ENCODE results near the gene SPTBN1. TPM values are rescaled to one million over a fixed set of nuclear protein-coding genes. Genes with fewer than 3 reads are reported as not detected.

The SPTBN1 gene
- total and polyA plus RNA-seq, 2 of the 13 experiments (the other 11 are each of a cell fraction or from before 2014, with no cell fraction given), result 123 to 299 TPM

DNA sequence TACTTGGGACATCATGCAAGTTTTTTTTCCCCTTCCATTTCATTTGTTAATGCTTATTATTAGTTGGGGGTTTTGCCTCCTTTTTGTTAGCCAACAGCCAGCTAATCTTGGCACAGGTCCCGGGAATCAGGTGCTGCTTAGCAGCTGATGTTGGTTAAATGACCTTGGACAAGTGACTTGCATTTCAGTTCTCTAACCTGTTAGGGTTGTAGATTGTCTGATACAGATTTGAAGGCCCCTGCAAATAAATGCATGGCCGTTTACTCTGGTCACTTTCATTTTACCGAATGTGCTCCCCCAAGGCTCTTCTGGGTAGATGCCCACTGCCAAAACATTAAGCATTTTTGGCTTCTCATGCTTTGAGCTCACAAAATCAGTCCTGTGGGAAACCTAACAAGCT lies 120.9 kb downstream of the SPTBN1 start (continued):
- TF ChIP-seq, protein P1, sequence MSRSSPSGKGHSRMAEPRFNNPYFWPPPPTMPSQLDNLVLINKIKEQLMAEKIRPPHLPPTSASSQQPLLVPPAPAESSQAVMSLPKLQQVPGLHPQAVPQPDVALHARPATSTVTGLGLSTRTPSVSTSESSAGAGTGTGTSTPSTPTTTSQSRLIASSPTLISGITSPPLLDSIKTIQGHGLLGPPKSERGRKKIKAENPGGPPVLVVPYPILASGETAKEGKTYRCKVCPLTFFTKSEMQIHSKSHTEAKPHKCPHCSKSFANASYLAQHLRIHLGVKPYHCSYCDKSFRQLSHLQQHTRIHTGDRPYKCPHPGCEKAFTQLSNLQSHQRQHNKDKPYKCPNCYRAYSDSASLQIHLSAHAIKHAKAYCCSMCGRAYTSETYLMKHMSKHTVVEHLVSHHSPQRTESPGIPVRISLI (CRISPR knock-in tag; IDR thresholded peaks at IDR 0.05; ENCODE audit: borderline replicate concordance), result peak; percentile 49; the same call in 1 of the 2 replicates
- TF ChIP-seq MYC (CRISPR knock-in tag; IDR thresholded peaks at IDR 0.05; ENCODE audit: borderline replicate concordance), result no peak
- no peak for TF ChIP-seq ZNF282 (IDR thresholded peaks at IDR 0.05; ENCODE audit: partially characterized antibody)
- TF ChIP-seq, protein P2, sequence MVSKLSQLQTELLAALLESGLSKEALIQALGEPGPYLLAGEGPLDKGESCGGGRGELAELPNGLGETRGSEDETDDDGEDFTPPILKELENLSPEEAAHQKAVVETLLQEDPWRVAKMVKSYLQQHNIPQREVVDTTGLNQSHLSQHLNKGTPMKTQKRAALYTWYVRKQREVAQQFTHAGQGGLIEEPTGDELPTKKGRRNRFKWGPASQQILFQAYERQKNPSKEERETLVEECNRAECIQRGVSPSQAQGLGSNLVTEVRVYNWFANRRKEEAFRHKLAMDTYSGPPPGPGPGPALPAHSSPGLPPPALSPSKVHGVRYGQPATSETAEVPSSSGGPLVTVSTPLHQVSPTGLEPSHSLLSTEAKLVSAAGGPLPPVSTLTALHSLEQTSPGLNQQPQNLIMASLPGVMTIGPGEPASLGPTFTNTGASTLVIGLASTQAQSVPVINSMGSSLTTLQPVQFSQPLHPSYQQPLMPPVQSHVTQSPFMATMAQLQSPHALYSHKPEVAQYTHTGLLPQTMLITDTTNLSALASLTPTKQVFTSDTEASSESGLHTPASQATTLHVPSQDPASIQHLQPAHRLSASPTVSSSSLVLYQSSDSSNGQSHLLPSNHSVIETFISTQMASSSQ (IDR thresholded peaks at IDR 0.05; ENCODE audit: low read depth), result no peak
- TF ChIP-seq, protein P2 (CRISPR knock-in tag; IDR thresholded peaks at IDR 0.05; ENCODE audit: borderline replicate concordance), result peak; percentile 65; the same call in 1 of the 2 replicates
- TF ChIP-seq, protein P3, sequence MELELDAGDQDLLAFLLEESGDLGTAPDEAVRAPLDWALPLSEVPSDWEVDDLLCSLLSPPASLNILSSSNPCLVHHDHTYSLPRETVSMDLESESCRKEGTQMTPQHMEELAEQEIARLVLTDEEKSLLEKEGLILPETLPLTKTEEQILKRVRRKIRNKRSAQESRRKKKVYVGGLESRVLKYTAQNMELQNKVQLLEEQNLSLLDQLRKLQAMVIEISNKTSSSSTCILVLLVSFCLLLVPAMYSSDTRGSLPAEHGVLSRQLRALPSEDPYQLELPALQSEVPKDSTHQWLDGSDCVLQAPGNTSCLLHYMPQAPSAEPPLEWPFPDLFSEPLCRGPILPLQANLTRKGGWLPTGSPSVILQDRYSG (CRISPR knock-in tag; IDR thresholded peaks at IDR 0.05), result no peak
- TF ChIP-seq ZFX (CRISPR knock-in tag; IDR thresholded peaks at IDR 0.05; ENCODE audit: low read depth), result peak; percentile 37
- no peak for TF ChIP-seq ZNF333 (CRISPR knock-in tag; IDR thresholded peaks at IDR 0.05; ENCODE audit: borderline replicate concordance)
- TF ChIP-seq, protein P4, sequence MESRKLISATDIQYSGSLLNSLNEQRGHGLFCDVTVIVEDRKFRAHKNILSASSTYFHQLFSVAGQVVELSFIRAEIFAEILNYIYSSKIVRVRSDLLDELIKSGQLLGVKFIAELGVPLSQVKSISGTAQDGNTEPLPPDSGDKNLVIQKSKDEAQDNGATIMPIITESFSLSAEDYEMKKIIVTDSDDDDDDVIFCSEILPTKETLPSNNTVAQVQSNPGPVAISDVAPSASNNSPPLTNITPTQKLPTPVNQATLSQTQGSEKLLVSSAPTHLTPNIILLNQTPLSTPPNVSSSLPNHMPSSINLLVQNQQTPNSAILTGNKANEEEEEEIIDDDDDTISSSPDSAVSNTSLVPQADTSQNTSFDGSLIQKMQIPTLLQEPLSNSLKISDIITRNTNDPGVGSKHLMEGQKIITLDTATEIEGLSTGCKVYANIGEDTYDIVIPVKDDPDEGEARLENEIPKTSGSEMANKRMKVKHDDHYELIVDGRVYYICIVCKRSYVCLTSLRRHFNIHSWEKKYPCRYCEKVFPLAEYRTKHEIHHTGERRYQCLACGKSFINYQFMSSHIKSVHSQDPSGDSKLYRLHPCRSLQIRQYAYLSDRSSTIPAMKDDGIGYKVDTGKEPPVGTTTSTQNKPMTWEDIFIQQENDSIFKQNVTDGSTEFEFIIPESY (CRISPR knock-in tag; IDR thresholded peaks at IDR 0.05), result no peak
- peak; percentile 72; the same call in 1 of the 2 replicates for TF ChIP-seq PAF1 (CRISPR knock-in tag; IDR thresholded peaks at IDR 0.05)
- TF ChIP-seq ISX (CRISPR knock-in tag; conservative IDR thresholded peaks at IDR 0.05), result no peak
- no peak for TF ChIP-seq ZNF296 (CRISPR knock-in tag; conservative IDR thresholded peaks at IDR 0.05)
- TF ChIP-seq ZNF260 (CRISPR knock-in tag; IDR thresholded peaks at IDR 0.05; ENCODE audit: borderline replicate concordance, low read depth), result no peak
- TF ChIP-seq, protein P5, sequence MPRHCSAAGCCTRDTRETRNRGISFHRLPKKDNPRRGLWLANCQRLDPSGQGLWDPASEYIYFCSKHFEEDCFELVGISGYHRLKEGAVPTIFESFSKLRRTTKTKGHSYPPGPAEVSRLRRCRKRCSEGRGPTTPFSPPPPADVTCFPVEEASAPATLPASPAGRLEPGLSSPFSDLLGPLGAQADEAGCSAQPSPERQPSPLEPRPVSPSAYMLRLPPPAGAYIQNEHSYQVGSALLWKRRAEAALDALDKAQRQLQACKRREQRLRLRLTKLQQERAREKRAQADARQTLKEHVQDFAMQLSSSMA (CRISPR knock-in tag; IDR thresholded peaks at IDR 0.05), result no peak
- peak; percentile 69; the same call in 1 of the 2 replicates for TF ChIP-seq NFIC (IDR thresholded peaks at IDR 0.05; ENCODE audit: low read length)
- TF ChIP-seq SRSF1 (optimal IDR thresholded peaks at IDR 0.05; ENCODE audit: low read depth, low read length), result no peak
- TF ChIP-seq PAX8 (CRISPR knock-in tag; IDR thresholded peaks at IDR 0.05; ENCODE audit: borderline replicate concordance), result 0 out of 2 replicates have a peak, but pooled peaks have one; percentile 51
- no peak for TF ChIP-seq ZSCAN12 (CRISPR knock-in tag; IDR thresholded peaks at IDR 0.05)
- TF ChIP-seq, protein P6, sequence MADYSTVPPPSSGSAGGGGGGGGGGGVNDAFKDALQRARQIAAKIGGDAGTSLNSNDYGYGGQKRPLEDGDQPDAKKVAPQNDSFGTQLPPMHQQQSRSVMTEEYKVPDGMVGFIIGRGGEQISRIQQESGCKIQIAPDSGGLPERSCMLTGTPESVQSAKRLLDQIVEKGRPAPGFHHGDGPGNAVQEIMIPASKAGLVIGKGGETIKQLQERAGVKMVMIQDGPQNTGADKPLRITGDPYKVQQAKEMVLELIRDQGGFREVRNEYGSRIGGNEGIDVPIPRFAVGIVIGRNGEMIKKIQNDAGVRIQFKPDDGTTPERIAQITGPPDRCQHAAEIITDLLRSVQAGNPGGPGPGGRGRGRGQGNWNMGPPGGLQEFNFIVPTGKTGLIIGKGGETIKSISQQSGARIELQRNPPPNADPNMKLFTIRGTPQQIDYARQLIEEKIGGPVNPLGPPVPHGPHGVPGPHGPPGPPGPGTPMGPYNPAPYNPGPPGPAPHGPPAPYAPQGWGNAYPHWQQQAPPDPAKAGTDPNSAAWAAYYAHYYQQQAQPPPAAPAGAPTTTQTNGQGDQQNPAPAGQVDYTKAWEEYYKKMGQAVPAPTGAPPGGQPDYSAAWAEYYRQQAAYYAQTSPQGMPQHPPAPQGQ (CRISPR knock-in tag; IDR thresholded peaks at IDR 0.05; ENCODE audit: borderline replicate concordance), result no peak
